Measurements from ENCODE around the gene FOXE3.

DNA sequence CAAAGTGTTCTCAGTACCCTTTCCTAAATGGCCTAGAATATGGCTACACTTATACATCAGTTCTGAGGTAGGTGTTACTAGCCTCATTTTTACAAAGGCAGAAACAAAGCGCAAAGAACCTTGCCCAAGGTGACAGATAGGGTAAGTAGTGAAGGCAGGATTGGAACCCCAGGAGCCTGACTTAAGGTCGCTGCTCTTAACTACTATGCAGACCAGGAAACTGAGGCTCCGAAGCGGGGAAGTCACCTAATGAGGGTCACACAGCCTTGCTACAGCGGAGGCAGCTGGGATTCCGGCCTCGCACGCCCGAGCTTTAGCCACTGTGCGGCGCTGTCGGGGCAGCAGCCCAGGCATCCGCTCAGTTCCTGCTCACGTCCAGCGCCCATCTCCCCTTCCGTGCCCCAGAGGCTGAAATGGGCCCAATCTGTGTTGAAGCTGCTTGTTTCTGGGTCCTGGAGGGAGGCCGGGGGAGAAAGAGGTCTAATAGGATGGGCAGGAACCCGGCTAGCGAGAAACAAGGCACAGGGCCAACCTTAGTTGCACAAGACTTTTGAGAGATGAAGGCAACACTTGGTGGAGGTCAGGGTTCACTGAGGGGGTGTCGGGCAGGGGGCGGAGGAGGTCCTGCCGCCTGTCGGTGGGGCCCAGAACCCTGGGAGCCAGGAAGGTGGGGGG lies 20.4 kb downstream of the FOXE3 start:
- TF ChIP-seq, protein P1, sequence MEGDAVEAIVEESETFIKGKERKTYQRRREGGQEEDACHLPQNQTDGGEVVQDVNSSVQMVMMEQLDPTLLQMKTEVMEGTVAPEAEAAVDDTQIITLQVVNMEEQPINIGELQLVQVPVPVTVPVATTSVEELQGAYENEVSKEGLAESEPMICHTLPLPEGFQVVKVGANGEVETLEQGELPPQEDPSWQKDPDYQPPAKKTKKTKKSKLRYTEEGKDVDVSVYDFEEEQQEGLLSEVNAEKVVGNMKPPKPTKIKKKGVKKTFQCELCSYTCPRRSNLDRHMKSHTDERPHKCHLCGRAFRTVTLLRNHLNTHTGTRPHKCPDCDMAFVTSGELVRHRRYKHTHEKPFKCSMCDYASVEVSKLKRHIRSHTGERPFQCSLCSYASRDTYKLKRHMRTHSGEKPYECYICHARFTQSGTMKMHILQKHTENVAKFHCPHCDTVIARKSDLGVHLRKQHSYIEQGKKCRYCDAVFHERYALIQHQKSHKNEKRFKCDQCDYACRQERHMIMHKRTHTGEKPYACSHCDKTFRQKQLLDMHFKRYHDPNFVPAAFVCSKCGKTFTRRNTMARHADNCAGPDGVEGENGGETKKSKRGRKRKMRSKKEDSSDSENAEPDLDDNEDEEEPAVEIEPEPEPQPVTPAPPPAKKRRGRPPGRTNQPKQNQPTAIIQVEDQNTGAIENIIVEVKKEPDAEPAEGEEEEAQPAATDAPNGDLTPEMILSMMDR (IDR thresholded peaks at IDR 0.05): peak in 1 of 3 donors; percentile 55
- TF ChIP-seq POLR2A (IDR thresholded peaks at IDR 0.05) (no peak), EP300 (IDR thresholded peaks at IDR 0.05) (no peak)

All from ovary (tissue), 3 donors.